ENCODE measurements around the gene EML6. TPM values are rescaled to one million over a fixed set of nuclear protein-coding genes. Genes with fewer than 3 reads are reported as not detected.

Gene EML6
- total RNA-seq, 1 donor from 2014 or later = 0.39 TPM

- Histone ChIP-seq H3K4me3 (no peak overlapping the region), H3K27ac (peak overlapping the region; percentile 3), H3F3A (ENCODE audit: low read depth) (no peaks in the 10 kb centered on the region), H3K9ac (no peak overlapping the region), H2AFZ (replicated peaks) (no peak overlapping the region), H3K9me3 (ENCODE audit: low read depth) (no peaks in the 10 kb centered on the region), H3K27me3 (no peaks in the 10 kb centered on the region), H3K79me2 (ENCODE audit: low read depth) (peaks cover 100% of the 10 kb centered on the region), H3K36me3 (no peaks in the 10 kb centered on the region), H3K4me1 (peaks cover 13% of the 10 kb centered on the region), H4K20me1 (ENCODE audit: low read depth) (peaks cover 48% of the 10 kb centered on the region), H3K4me2 (no peak overlapping the region)
- DNase-seq (ENCODE audit: low spot score) = no peak
- peaks cover 12% of the 10 kb centered on the region for H3K4me1 Mint-ChIP-seq
- no peaks in the 10 kb centered on the region for H3K9me3 Mint-ChIP-seq
- H3K36me3 Mint-ChIP-seq = no peaks in the 10 kb centered on the region
- no peak overlapping the region for H3K4me3 Mint-ChIP-seq
- no peaks in the 10 kb centered on the region for H3K27me3 Mint-ChIP-seq (ENCODE audit: insufficient read depth, low read depth)
- TF ChIP-seq CTCF (IDR thresholded peaks at IDR 0.05) (no peak), EZH2 (IDR thresholded peaks at IDR 0.05) (no peak), EZH2phosphoT487 (IDR thresholded peaks at IDR 0.05) (no peak)
- H3K27ac Mint-ChIP-seq = no peak overlapping the region
These were observed 280.5 kb downstream of the EML6 start for GRCh38 chr2:55003706-55004639.

- Mint-ChIP-seq H3K27ac (no peak overlapping the region), H3K9me3 (no peaks in the 10 kb centered on the region)
- TF ChIP-seq EZH2phosphoT487 (IDR thresholded peaks at IDR 0.05) (no peak), CTCF (IDR thresholded peaks at IDR 0.05) (no peak), EZH2 (IDR thresholded peaks at IDR 0.05) (no peak)
These were observed 282.8 kb downstream of the EML6 start for GRCh38 chr2:55006306-55006705.

GRCh38 chr2:55009277-55010060, 286.0 kb downstream of the EML6 start:
- no peak overlapping the region for H2AFZ ChIP-seq (replicated peaks)
- H3K9me3 ChIP-seq (ENCODE audit: low read depth) = no peaks in the 10 kb centered on the region
- H3K79me2 ChIP-seq (ENCODE audit: low read depth) = peaks cover 100% of the 10 kb centered on the region
- H3K4me1 ChIP-seq = peaks cover 44% of the 10 kb centered on the region
- H3K4me3 ChIP-seq = no peak overlapping the region
- no peaks in the 10 kb centered on the region for H3F3A ChIP-seq (ENCODE audit: low read depth)
- peak; percentile 23 for DNase-seq (ENCODE audit: low spot score)
- Mint-ChIP-seq H3K27me3 (ENCODE audit: insufficient read depth, low read depth) (no peaks in the 10 kb centered on the region), H3K4me3 (no peak overlapping the region), H3K4me1 (peaks cover 15% of the 10 kb centered on the region), H3K9me3 (no peaks in the 10 kb centered on the region), H3K27ac (no peak overlapping the region), H3K36me3 (peaks cover 2% of the 10 kb centered on the region)
- H4K20me1 ChIP-seq (ENCODE audit: low read depth) = peaks cover 55% of the 10 kb centered on the region
- H3K27ac ChIP-seq = peak overlapping the region; percentile 39
- TF ChIP-seq CTCF (IDR thresholded peaks at IDR 0.05) (no peak), EZH2phosphoT487 (IDR thresholded peaks at IDR 0.05) (no peak), EZH2 (IDR thresholded peaks at IDR 0.05) (no peak)
- peak overlapping the region; percentile 52 for H3K4me2 ChIP-seq
- H3K27me3 ChIP-seq = no peaks in the 10 kb centered on the region
- H3K36me3 ChIP-seq = no peaks in the 10 kb centered on the region
- H3K9ac ChIP-seq = no peak overlapping the region

More at GRCh38 chr2:55006306-55006705, 282.8 kb downstream of the EML6 start:
- no peaks in the 10 kb centered on the region for H3K36me3 ChIP-seq
- no peaks in the 10 kb centered on the region for H3K27me3 ChIP-seq
- H3K4me3 ChIP-seq = no peak overlapping the region
- Mint-ChIP-seq H3K4me3 (no peak overlapping the region), H3K36me3 (peaks cover 2% of the 10 kb centered on the region), H3K4me1 (peaks cover 12% of the 10 kb centered on the region), H3K27me3 (ENCODE audit: insufficient read depth, low read depth) (no peaks in the 10 kb centered on the region)
- H3F3A ChIP-seq (ENCODE audit: low read depth) = no peaks in the 10 kb centered on the region
- no peaks in the 10 kb centered on the region for H3K9me3 ChIP-seq (ENCODE audit: low read depth)
- H3K9ac ChIP-seq = no peak overlapping the region
- H3K4me2 ChIP-seq = no peak overlapping the region
- peaks cover 48% of the 10 kb centered on the region for H4K20me1 ChIP-seq (ENCODE audit: low read depth)
- H3K4me1 ChIP-seq = peaks cover 32% of the 10 kb centered on the region
- no peak overlapping the region for H3K27ac ChIP-seq
- H2AFZ ChIP-seq (replicated peaks) = no peak overlapping the region
- no peak for DNase-seq (ENCODE audit: low spot score)
- H3K79me2 ChIP-seq (ENCODE audit: low read depth) = peaks cover 100% of the 10 kb centered on the region
